K562 (cell line): Measurements from ENCODE around the gene ZNF628. TPM values are rescaled to one million over a fixed set of nuclear protein-coding genes. Genes with fewer than 3 reads are reported as not detected.

ENCODE experiments used
- BHLHE40 ChIP-seq: IDR thresholded peaks from 2 replicates; pipeline ENCODE4 v1.6.1; 2011; ENCODE audit warnings: low read length, improper control_type of control experiment
- CREM ChIP-seq: IDR thresholded peaks from 2 replicates; pipeline ENCODE4 v1.6.1; 2014; ENCODE audit warnings: antibody characterized with exemption, low read depth
- ELF1 ChIP-seq: fragments of 200-800 bp; sonication (Bioruptor generic); IDR thresholded peaks from 2 replicates; pipeline ENCODE4 v1.6.1; 2016; ENCODE audit warnings: missing genetic modification characterization, missing compliant biosample characterization
- EP400 ChIP-seq: fragments of 450-650 bp; IDR thresholded peaks from 2 replicates; pipeline ENCODE4 v1.6.1; 2017; ENCODE audit warnings: antibody characterized with exemption, mild to moderate bottlenecking, moderate library complexity
- EWSR1 ChIP-seq: fragments of 450-650 bp; IDR thresholded peaks from 2 replicates; pipeline ENCODE4 v1.6.1; 2018; ENCODE audit warnings: borderline replicate concordance, mild to moderate bottlenecking, low read depth, moderate library complexity; ENCODE audit not compliant: partially characterized antibody
- GTF2E2 ChIP-seq: fragments of 200-800 bp; sonication (Bioruptor generic); IDR thresholded peaks from 2 replicates; pipeline ENCODE4 v1.6.1; 2016; ENCODE audit warnings: missing genetic modification characterization, missing compliant biosample characterization
- KAT8 ChIP-seq: fragments of 450-650 bp; IDR thresholded peaks from 2 replicates; pipeline ENCODE4 v1.6.1; 2016; ENCODE audit warnings: low read depth, mild to moderate bottlenecking
- KDM5B ChIP-seq: fragments of 200-600 bp; sonication (generic); IDR thresholded peaks from 2 replicates; pipeline ENCODE4 v1.6.1; 2012; ENCODE audit warnings: low read depth, mild to moderate bottlenecking, moderate library complexity, low read length, control low read depth, inconsistent platforms; ENCODE audit not compliant: insufficient replicate concordance
- NR2F6 ChIP-seq: fragments of 450-650 bp; formaldehyde crosslinking; IDR thresholded peaks from 2 replicates; pipeline ENCODE4 v1.4.0; 2020; ENCODE audit warnings: mild to moderate bottlenecking
- NR3C1 ChIP-seq: sonication (generic); formaldehyde crosslinking; IDR thresholded peaks from 2 replicates; pipeline ENCODE4 v1.8.1; 2022; ENCODE audit warnings: missing genetic modification reagents
- POLR2AphosphoS5 ChIP-seq: IDR thresholded peaks from 2 replicates; pipeline ENCODE4 v1.6.1; 2011; ENCODE audit warnings: mild to moderate bottlenecking, low read depth, low read length, moderate library complexity; ENCODE audit not compliant: control insufficient read depth, insufficient read depth
- POLR3A ChIP-seq: IDR thresholded peaks from 2 replicates; pipeline ENCODE4 v1.6.1; 2011; ENCODE audit warnings: borderline replicate concordance, mild to moderate bottlenecking, moderate library complexity; ENCODE audit not compliant: insufficient read length, insufficient read depth; ENCODE audit errors: extremely low read depth
- RBM14 ChIP-seq: fragments of 200-400 bp; formaldehyde crosslinking; IDR thresholded peaks from 2 replicates; pipeline ENCODE4 v1.6.1; 2018; ENCODE audit warnings: low read depth, mild to moderate bottlenecking, low read length, moderate library complexity, borderline replicate concordance; ENCODE audit not compliant: insufficient read depth
- RFX5 ChIP-seq: IDR thresholded peaks from 2 replicates; pipeline ENCODE4 v1.6.1; 2011; ENCODE audit warnings: low read depth, mild to moderate bottlenecking, improper control_type of control experiment, low read length
- SIRT6 ChIP-seq: IDR thresholded peaks from one replicate; pipeline ENCODE4 v1.6.1; 2012; ENCODE audit warnings: low read depth, mild to moderate bottlenecking, control low read depth, inconsistent platforms, low read length, moderate library complexity
- SMAD3 ChIP-seq: fragments of 450-650 bp; formaldehyde crosslinking; conservative IDR thresholded peaks from 2 replicates; pipeline ENCODE4 v1.4.0; 2020; ENCODE audit warnings: mild to moderate bottlenecking
- ZEB2 ChIP-seq: fragments of 450-650 bp; IDR thresholded peaks from 2 replicates; pipeline ENCODE4 v1.6.1; 2016
- ZNF785 ChIP-seq: fragments of 250-450 bp; sonication (Bioruptor Pico); IDR thresholded peaks from 2 replicates; pipeline ENCODE4 v1.4.0; 2020; ENCODE audit warnings: mild to moderate bottlenecking
- polyA plus RNA-seq, 8 experiments: library from polyadenylated mRNA; depleted of rRNA in 4 of 8; stranded (reverse) in 5 of 8; unstranded in 3 of 8; fragments of >200 nt; fragmentation: Nextera tagmentation in 2 of 8; fragmentation: Illumina TruSeq in 1 of 8; extraction: Ambion mirVana in 2 of 8; extraction: Trizol in 1 of 8; gene quantifications; 2 replicates each; pipeline versions ENCODE4 v1.2.1 to v1.2.3, GENCODE V29; 2011 to 2014; ENCODE audit warnings: inconsistent platforms in 1 of 8, missing spikeins in 1 of 8
- total RNA-seq, 7 experiments: library from RNA; depleted of rRNA in 6 of 7; stranded (reverse); fragments of >200 nt in 6 of 7; fragmentation: Illumina TruSeq in 2 of 7; extraction: Trizol in 2 of 7; gene quantifications; 2 replicates each; pipeline versions ENCODE4 v1.2.1 to v1.2.3, GENCODE V29; 2011 to 2021; ENCODE audit warnings: low replicate concordance in 1 of 7
- TF ChIP-seq, protein P1 (sequence below): sonication (generic); formaldehyde crosslinking; IDR thresholded peaks from 2 replicates; pipeline ENCODE4 v1.8.0; 2022; ENCODE audit warnings: missing genetic modification reagents, mild to moderate bottlenecking, moderate library complexity, borderline replicate concordance
- TF ChIP-seq, protein P2 (sequence below): sonication (generic); formaldehyde crosslinking; IDR thresholded peaks from 2 replicates; pipeline ENCODE4 v1.8.1; 2023; ENCODE audit warnings: mild to moderate bottlenecking, missing genetic modification reagents
- TF ChIP-seq, protein P3 (sequence below): fragments of 200-800 bp; sonication (Bioruptor generic); IDR thresholded peaks from 2 replicates; pipeline ENCODE4 v1.6.1; 2016; ENCODE audit warnings: missing genetic modification characterization, missing compliant biosample characterization

ZNF628 gene
- total and polyA plus RNA-seq, 9 of the 15 experiments (the other 6 are each of a cell fraction or from before 2014, with no cell fraction given) = 0.13 to 13.6 (median 2.2) TPM; not detected in 3

DNA sequence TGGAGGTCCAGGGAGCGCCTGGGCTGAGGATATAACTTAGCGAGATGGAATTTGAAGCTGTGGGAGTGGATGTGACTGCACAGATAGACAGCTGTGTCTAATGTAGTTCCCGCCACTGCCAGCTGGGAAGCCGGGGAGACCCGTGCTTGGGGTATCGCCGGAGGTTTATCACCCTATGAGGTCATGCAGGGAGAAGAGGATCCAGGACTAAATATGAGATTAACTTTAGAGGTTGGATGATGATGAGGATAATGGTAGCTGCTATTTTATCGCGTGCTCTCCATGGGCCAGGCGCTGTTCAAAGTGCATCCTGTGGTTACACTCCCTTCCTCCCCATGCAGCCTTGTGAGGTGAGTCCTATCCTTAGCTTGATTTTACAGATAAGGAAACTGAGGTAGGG, 31.7 kb downstream of the ZNF628 start (continued):
- TF ChIP-seq SMAD3 (CRISPR knock-in tag) = no peak
- TF ChIP-seq NR2F6 (CRISPR knock-in tag) = no peak
- TF ChIP-seq, protein P1, sequence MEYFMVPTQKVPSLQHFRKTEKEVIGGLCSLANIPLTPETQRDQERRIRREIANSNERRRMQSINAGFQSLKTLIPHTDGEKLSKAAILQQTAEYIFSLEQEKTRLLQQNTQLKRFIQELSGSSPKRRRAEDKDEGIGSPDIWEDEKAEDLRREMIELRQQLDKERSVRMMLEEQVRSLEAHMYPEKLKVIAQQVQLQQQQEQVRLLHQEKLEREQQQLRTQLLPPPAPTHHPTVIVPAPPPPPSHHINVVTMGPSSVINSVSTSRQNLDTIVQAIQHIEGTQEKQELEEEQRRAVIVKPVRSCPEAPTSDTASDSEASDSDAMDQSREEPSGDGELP (CRISPR knock-in tag) = peak; percentile 76
- TF ChIP-seq KDM5B = no peak
- no peak for TF ChIP-seq SIRT6
- no peak for TF ChIP-seq EWSR1
- TF ChIP-seq, protein P2, sequence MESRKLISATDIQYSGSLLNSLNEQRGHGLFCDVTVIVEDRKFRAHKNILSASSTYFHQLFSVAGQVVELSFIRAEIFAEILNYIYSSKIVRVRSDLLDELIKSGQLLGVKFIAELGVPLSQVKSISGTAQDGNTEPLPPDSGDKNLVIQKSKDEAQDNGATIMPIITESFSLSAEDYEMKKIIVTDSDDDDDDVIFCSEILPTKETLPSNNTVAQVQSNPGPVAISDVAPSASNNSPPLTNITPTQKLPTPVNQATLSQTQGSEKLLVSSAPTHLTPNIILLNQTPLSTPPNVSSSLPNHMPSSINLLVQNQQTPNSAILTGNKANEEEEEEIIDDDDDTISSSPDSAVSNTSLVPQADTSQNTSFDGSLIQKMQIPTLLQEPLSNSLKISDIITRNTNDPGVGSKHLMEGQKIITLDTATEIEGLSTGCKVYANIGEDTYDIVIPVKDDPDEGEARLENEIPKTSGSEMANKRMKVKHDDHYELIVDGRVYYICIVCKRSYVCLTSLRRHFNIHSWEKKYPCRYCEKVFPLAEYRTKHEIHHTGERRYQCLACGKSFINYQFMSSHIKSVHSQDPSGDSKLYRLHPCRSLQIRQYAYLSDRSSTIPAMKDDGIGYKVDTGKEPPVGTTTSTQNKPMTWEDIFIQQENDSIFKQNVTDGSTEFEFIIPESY = no peak
- TF ChIP-seq ZEB2 = no peak
- no peak for TF ChIP-seq NR3C1 (CRISPR knock-in tag)
- no peak for TF ChIP-seq RBM14
- TF ChIP-seq KAT8 = no peak
- no peak for TF ChIP-seq EP400
- no peak for TF ChIP-seq POLR3A
- TF ChIP-seq BHLHE40 = peak; percentile 32
- peak; percentile 33; the same call in 1 of the 2 replicates for TF ChIP-seq CREM
- TF ChIP-seq, protein P3, sequence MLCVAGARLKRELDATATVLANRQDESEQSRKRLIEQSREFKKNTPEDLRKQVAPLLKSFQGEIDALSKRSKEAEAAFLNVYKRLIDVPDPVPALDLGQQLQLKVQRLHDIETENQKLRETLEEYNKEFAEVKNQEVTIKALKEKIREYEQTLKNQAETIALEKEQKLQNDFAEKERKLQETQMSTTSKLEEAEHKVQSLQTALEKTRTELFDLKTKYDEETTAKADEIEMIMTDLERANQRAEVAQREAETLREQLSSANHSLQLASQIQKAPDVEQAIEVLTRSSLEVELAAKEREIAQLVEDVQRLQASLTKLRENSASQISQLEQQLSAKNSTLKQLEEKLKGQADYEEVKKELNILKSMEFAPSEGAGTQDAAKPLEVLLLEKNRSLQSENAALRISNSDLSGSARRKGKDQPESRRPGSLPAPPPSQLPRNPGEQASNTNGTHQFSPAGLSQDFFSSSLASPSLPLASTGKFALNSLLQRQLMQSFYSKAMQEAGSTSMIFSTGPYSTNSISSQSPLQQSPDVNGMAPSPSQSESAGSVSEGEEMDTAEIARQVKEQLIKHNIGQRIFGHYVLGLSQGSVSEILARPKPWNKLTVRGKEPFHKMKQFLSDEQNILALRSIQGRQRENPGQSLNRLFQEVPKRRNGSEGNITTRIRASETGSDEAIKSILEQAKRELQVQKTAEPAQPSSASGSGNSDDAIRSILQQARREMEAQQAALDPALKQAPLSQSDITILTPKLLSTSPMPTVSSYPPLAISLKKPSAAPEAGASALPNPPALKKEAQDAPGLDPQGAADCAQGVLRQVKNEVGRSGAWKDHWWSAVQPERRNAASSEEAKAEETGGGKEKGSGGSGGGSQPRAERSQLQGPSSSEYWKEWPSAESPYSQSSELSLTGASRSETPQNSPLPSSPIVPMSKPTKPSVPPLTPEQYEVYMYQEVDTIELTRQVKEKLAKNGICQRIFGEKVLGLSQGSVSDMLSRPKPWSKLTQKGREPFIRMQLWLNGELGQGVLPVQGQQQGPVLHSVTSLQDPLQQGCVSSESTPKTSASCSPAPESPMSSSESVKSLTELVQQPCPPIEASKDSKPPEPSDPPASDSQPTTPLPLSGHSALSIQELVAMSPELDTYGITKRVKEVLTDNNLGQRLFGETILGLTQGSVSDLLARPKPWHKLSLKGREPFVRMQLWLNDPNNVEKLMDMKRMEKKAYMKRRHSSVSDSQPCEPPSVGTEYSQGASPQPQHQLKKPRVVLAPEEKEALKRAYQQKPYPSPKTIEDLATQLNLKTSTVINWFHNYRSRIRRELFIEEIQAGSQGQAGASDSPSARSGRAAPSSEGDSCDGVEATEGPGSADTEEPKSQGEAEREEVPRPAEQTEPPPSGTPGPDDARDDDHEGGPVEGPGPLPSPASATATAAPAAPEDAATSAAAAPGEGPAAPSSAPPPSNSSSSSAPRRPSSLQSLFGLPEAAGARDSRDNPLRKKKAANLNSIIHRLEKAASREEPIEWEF (CRISPR knock-in tag) = no peak
- TF ChIP-seq ELF1 (tag) = no peak
- TF ChIP-seq ZNF785 (CRISPR knock-in tag) = no peak
- no peak for TF ChIP-seq GTF2E2
- no peak for TF ChIP-seq POLR2AphosphoS5
- TF ChIP-seq RFX5 = no peak
